HG03439 (cell line): Measurements from ENCODE around the gene DOCK10.

Source experiments
- ATAC-seq: cut with Tn5 transposase; IDR thresholded peaks from one replicate; pipeline ENCODE4 v1.9.1; 2021; ENCODE audit warnings: mild to moderate bottlenecking, moderate library complexity; ENCODE audit not compliant: unreplicated experiment

The DOCK10 gene

DNA sequence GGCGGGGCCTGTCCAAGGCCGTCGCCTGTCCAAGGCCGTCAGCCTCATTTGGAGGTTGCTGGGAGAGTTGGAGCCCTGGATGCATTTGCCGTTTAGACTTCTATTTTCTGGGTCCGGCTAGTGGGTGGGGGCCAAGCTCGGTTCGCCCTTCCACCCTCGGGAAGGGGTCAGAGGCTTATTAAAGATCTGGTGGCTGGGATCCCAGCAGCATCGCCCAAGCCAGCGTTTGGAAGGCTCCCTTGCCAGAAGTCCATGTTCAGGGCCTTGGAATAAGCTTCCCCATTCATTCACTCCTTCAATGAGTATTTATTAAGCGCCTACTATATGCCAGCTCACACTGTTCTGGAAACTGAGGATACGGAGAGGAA lies 516 bp upstream of the DOCK10 start:
- no peak for ATAC-seq

DNA sequence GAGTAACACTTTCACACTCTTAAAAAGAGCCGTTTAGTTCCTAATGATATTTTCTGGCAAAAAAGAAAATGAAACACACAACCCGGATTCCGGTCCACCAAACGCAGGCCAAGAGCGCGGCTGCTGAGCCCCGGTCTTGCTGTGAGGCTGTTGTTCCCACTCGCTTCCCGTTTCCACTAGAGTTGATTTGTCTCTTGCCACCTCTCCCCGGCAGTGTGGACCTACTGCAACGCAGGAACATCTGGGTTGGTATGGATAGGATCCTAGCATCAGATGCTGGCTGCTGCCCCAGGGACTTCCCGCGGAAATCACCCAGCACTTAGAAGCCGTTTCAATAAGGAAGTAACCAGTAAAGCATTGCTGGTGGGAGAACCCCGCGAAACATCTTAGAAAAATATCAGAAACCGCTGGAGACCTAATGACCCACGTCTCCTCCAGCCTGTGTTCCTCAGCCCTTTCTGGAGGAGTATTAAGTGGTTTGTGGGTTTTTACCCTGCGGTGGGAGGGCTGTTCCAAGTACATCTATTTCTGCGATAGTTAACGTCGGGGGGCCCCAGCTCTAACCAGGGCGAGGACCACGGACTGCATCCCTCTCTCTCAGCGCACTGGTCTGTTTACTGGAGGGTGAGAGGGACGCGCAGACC lies 939 bp downstream of the DOCK10 start:
- ATAC-seq = peak; percentile 58

DNA sequence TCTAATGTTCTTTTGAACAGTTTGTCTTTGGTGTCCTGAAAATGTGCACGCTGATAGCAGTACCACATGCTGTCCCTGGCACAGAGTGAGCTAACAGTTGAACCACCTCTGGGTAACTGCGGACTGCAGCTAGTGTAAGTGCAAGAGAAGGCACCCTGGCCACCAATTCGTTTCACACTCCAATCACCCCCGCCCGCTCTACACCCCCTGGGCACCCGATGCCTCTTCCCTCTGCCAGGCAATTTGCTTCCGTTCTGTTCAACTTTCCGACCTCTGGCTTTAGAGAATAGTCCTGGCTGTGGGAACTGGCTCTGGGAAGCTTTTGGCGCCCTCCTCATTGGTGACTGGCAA lies 1.4 kb downstream of the DOCK10 start:
- ATAC-seq = peak; percentile 28

DNA sequence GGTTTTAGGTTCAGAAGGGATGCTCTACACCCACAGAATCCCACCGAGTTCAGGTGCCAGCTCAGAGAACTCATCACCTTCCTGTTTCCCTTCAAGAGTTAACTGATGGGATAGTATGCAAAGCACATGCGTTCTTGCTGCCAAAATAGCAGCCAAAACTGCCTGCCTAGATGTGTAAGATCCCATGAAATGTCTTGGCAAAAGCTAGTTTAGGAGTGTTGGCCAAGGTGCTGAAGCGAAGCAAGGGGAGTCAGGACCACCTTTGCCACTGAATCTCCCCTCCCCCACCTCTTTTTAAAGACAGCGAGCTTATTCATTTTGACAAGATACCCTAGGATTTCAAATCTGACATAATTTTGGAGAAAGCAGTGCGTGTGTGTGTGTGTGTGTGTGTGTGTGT lies 2.1 kb downstream of the DOCK10 start:
- ATAC-seq = no peak

DNA sequence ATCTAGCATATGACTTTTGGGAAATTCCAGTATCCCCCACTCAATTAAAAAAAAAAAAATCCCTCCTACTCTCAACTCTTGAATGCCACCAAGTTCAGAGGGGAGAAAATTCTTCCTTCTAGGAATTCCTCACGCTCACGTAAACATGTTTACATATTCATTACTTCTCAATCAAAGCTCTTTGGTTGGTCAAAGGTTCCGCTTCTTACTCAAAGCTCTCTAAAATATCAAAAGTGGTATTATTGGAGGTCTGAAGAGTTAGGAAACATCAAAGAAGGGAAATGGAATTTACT lies 4.1 kb downstream of the DOCK10 start:
- no peak for ATAC-seq

DNA sequence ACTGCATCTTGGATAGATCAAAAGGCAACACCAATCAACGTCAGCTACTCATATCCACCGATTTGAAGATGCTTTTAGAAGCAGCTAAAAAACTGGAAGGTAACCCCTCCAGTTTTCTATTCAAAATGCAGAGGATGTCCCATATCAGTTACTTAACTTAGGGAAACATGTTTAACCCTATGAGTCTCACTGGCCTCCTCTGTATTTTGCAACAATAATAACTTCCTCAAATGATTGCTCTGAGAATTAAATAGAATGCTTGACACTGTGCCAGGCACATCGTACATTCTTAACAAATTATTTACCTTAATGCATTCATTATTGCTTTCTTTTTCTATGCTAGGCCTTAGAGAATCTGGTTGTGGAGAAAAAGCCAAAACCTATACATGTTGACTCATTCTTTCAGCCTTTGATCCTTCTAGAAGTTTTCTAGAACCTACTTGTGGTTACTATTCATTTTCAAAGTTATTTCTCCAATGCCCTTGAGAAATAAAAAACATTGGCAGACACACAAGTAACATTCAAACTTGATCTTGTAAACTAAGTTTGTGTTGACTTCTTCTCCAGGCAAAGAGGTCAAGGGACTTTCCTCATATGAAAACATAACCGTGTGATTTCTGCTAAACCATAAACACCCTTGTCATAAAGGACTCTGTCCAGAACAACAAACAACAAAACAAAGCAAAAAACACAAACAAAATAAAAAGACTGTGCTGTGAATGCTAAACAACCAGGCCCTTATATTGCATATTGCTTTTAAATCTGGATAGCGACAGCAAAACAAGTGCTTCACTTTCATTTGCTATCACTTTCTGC lies 4.6 kb downstream of the DOCK10 start:
- no peak for ATAC-seq

DNA sequence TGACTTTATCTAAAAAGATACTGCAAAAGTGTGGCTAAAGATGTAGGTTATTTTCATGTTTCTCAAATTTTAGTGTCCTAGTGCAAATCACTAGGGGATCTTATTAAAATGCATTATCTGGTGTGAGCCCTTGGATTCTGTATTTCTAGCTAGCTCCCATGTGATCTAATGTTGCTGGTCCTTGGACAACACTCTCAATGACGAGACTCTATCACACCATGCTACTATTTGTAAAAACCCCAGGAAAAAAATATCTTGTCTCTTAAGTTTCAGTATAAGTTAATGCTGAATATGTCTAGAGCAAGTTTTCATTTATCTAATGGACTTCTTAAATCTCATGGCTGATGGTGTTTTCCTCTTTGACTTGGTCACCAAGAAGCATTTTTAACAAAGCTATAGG lies 5.8 kb downstream of the DOCK10 start:
- ATAC-seq = no peak

DNA sequence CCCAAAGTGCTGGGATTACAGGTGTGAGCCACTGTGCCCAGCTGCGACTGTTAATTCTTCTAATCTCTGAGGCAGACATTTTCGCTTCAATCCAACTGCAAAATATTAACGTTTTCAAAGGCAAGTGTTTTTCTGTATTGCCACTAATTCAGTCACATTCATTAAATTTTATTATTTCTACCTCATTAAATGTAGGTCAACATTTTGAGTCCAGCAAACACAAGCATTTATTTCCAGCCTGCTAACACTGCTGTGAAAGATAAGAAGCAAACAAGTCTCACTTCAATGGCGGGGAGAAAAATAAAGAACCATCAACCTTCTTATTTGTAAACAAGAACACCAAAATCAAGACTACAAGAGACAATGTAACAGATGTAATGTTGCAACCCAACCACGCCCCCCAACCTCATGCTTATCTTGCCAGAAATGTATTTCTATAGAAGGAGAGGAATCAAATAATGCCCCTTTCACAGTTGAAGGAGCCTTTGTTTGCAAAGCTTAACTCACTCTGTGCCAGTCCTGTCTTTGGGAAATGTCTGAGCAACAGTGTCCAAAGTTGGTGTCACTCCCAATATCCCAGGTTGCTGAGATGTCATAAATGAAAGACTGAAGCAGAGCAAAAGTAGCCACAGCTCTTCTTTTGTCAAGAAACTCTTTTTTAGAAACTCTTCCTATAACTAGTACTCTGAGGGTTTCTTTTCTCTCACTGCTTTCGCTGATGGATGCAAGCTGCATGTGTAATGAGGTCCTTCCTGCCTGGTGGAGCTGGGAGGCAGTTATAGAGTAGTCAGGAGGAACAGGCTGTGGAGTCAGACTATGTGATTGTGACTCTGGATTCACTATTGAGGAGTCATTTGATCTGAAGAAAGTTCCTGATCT lies 8.6 kb downstream of the DOCK10 start:
- no peak for ATAC-seq

DNA sequence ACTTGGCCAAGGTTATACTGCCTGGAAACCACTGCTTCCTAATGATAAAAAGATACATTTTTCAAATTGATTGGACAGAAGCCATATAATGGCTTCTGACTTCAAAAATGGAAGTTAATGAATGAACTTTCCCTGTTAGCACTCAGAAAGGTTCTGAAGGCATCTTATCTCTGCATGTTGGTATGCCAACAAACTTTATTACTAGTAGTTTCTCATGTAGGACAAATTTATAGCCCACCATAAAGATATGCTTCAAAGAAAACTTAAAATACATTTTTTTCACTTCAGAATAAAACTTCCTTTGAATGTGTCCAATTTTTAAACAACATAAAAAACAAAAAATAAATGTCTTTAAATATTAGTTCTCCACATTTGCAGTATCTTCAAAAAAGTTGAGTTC lies 10.0 kb downstream of the DOCK10 start:
- no peak for ATAC-seq

DNA sequence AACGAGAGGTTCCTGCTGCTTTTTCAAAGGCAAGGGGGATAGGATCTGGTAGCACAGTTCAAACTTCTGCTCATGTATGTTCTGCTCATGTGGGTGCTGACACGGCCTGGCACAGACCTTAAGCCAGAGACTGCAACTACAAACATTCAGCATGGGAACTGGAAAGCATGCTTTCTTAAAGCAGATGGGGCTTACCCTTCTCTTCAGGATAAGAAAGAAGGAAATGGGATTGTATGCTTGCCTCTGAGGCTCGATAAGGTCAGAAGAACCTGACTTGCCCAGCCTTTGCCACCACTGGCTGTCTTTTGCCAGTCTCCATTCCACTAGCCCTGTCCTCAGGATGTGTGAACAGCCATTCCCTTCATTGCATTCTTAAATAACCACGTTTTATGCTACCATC lies 10.7 kb downstream of the DOCK10 start:
- no peak for ATAC-seq

DNA sequence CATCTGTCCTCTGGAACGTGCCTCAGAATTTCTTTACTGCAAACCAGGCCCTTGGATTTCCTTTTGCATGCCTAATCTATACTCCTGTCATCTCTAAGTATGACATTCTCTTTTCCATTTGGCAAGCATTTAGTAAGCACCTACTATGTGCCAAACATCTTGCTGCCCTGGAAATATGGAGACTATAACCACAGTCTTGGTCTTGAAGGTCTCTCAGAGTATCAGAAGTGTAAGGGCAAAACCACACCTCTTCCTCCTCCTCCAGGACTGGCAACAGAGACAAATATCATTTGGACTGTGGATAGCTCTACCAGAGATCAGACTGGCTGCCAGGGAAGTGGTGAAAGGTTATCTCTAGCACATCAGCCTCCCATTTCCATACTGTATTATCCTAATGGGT lies 11.4 kb downstream of the DOCK10 start:
- ATAC-seq = no peak

DNA sequence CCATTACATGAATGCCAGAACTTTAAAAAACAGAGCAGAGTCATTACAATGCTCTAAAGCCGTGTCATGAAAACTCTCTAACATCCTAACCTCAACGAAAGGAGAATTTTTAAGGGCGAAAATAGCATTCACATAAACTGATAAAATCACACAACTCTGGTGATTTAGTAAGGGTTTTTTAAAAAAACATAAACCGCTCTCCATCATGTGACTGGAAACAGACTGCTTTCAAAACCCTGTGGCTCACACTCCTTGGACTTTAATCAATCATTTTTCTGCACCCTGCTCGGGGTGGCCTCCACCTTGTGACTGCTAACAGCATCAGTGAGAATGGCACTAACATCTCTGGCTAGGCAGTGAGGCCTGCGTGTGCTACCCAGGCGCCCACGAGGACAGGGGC lies 12.1 kb downstream of the DOCK10 start:
- ATAC-seq = no peak

DNA sequence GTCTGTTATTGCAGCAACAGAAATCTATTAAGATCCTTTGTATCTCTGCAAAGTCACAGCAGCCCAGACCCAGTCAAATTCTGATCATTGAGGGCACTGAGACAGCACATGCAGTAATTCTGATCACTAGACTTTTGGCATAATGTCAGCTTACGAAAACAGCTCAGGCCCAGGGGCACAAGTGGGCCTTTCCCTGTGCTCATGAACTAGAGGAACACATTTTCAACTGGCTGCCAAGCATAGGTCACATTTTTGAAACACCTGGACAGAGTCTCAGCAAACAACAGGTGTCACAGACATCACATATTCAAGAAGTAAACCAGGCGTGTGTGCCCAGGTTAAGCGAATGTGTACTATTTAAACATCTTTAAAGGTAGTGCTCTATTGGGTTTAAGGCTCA lies 13.7 kb downstream of the DOCK10 start:
- no peak for ATAC-seq

DNA sequence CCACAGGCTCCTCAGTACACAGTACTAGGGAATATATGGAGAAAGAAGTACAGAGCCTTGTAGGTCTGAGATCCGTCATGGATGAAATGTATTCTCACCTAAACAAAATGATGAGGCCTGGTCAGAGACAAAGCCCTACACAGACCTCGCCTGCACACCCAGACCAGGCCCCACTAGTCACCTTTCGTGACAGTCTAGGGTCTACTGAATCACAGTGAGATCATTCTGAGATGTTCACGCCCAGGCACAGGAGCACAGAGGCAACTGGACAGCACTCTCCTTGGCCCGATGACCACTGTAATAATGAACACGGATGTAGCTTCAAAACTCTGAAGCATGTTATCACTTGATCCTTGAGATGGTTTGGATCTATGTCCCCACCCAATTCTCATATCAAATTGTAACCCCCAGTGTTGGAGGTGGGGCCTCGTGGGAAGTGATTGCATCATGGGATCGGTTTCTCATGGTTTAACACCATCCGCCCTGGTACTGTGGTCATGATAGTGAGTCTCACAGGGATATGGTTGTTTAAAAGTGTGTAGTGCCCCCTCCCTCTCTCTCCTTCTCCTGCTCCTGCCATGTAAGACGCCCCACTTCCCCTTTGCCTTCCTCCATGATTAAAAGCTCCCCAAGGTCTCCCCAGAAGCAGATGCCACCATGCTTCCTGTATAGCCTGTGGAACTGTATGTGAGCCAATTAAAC lies 15.1 kb downstream of the DOCK10 start:
- no peak for ATAC-seq

DNA sequence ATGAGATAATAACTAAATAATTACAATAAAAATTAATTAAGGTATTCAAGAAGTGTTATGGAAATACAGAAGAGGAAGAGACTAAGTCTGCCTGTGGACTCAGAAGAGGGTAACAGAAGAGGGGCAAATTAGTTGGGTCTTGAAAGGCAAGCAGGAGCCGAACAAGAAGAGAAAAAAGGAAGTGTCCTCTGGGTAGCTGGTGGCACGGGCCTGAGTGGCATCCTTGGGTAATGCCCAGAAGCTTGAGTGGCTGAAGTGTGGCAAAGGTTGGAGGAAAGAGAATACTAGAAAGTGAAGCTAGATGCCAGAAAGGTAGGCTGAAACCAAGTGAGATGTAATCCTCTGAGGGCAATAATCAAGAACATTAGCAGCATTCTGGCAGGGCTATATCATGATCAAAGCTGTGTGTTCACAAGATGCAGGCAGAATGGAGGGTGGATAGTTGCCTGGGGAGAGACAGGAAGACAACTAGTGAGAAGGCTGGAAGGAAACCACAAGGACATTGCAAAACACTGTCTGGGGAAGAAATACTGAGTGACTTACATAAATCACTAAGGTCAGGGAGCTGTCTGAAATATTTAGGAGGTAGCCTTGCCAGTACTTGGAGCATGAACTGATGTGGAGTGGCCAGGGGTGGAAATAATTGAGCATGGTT lies 16.2 kb downstream of the DOCK10 start:
- ATAC-seq = no peak

DNA sequence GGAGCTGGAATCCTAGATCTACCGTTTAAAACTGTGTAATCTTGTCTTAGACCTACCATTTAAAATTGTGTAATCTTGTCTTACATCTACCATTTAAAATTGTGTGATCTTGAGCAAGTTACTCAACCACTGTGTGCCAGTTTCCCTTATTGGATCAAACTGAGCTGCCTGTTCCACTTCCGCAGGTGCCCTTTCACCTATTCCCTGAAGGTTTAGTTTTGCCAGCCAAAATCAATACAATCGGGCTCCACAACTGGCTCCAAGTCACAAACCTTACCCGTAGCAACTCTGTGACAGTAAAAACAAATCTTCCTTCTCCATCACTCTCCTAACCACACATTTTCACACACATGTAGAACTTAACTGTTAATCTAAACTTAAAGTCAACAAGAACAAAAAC lies 20.1 kb downstream of the DOCK10 start:
- ATAC-seq = no peak

DNA sequence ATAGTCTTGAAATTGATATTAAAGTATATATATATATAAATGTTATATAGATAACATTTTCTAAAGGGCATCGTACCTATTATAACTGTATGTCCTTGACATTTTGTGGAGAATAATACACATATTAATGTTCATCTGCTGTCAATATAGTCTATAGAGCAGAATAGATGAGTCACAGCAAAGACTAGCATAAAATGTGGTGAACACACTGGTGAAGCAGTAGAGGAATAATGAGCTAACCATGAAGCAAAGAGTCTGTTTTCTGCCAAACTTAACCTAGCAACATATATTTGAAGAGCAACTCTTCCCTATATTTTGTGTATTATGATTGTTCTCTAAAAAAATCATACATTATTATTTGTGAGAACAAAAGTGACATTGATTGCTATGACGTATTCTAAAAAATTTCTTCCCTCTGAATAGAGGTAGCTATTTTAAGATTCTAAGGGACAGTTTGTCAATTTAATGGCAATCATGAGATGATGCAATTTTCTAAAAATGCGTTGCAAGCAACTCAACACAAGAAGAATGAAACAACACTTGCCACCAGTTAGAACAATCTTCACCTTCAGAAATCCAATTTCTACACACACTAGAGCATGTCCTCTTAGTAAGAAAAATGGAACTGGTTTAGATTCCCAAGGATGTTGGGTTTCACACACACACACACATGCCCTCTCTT lies 22.0 kb downstream of the DOCK10 start:
- ATAC-seq = no peak

DNA sequence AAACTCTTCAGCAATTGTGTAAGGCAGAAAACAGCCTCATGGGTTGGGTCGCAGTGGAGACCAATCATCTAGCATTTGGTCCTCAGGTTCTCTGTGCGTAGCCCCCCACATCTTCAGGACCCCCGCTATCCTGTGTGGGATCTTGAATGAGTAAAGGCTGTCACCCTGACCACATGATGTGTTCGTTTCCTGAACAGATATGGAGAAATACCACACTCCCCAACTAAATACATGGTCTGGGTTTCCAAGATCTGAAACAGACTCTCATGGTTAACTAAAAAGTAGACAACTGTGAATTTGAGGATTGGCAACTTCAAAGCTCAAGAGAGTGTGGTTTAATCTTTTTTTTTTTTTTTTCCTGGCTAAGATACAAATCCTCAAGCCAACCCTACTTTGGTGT lies 23.2 kb downstream of the DOCK10 start:
- no peak for ATAC-seq

DNA sequence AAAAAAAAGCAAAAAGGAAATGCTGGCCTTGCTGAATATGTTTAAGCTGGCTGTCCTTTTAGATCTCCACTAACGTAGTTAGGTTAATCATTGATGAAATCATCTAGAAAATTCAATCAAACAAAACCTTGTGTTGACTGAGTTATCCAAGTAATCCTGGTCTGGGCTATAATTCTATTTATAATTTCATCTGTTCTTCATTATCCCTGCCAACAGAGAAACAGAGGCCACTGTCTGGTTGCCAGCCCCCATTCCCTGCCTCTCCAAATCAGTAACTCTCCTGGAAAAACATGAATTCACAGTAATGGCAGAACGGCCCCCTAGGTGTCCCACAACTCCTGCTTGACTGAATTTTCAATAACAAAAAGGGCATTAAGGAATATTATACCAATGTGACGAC lies 24.6 kb downstream of the DOCK10 start:
- ATAC-seq = no peak

DNA sequence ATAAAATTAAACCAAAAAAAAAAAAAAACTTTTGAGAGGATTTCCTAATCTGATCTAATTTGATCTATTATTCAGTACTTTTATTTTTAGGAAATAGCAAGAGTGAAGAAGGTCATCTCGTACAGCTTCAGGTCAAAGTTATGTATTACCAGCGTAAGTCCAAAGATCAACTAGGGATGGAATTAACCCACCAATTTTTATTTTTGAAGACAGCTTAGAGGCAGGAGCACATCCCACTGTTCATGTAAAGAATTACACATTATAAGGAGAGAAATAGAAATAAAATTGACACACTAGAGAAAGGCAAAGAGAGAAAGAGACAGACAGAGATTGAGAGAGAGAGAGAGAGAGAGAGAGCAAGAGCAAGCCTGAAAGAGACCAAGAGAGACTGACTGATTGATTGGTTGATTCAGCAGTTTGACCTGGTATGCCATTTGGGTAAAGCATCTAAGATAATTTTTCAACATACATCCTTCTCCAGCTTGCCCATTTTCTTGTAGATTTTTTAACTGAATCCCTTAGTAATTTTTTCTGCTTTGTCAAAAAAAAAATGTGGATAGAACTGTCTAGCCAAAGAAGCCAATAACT lies 25.1 kb downstream of the DOCK10 start:
- ATAC-seq = no peak
